ENCODE data around the gene GRIK4. TPM values are rescaled to one million over a fixed set of nuclear protein-coding genes. Genes with fewer than 3 reads are reported as not detected.
"Not testable (repeated sequence)": the region's sequence is repeated elsewhere in the genome, so short reads cannot be mapped to it uniquely, and the experiment has no call there.

GRIK4 gene
- total RNA-seq, 1 donor from 2014 or later: 0.52 TPM

GRCh38 chr11:120750647-120751549 lies 239.3 kb downstream of the GRIK4 start:
- Histone ChIP-seq H3K9ac (ENCODE audit: low read depth in 1 of 3, low read length in 3 of 3) (no peak overlapping the region), H3K36me3 (ENCODE audit: control insufficient read depth in 3 of 3, insufficient read depth in 3 of 3, low read length in 3 of 3) (no peaks in the 10 kb centered on the region), H3K4me3 (ENCODE audit: low read length in 3 of 3) (no peak overlapping the region), H3K9me3 (ENCODE audit: control insufficient read depth in 3 of 3, low read length in 3 of 3) (no peaks in the 10 kb centered on the region), H3K27ac (ENCODE audit: low read depth, low read length) (no peak overlapping the region), H3K27me3 (ENCODE audit: control insufficient read depth in 3 of 3, insufficient read depth in 3 of 3, low read length in 3 of 3) (peaks cover 4 to 38% (median 17%) of the 10 kb centered on the region in 3 donors), H3K4me1 (ENCODE audit: control insufficient read depth in 3 of 3, insufficient read depth in 3 of 3, low read length in 3 of 3) (no peaks in the 10 kb centered on the region)

DNA sequence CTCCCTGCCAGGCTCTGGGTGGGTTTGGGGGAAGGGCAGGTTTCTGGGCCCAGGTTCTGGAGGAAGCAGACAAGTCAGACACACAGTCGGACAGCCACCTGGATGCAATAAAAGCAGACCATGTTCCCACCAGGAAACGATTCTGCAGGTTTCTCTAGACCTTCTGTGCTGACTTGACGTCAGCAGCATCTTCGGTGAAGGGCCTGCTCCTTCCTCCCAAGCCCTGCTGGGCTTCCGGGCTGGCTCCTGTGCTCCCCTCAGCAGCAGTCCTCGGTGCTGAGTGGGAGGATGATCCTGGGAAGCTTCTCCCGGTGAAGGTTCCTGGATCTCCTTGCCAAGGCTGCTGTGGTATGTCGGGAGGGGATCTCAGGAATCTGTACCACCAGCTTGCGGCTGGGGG lies 240.0 kb downstream of the GRIK4 start:
- H3K27ac ChIP-seq (ENCODE audit: low read depth, low read length): no peak overlapping the region
- H3K9me3 ChIP-seq (ENCODE audit: control insufficient read depth in 3 of 3, low read length in 3 of 3): no peaks in the 10 kb centered on the region
- H3K9ac ChIP-seq (ENCODE audit: low read depth in 1 of 3, low read length in 3 of 3): no peak overlapping the region
- no peaks in the 10 kb centered on the region for H3K36me3 ChIP-seq (ENCODE audit: control insufficient read depth in 3 of 3, insufficient read depth in 3 of 3, low read length in 3 of 3)
- H3K4me3 ChIP-seq (ENCODE audit: low read length in 3 of 3): no peak overlapping the region
- H3K4me1 ChIP-seq (ENCODE audit: control insufficient read depth in 3 of 3, insufficient read depth in 3 of 3, low read length in 3 of 3): no peaks in the 10 kb centered on the region
- peaks cover 4 to 33% (median 17%) of the 10 kb centered on the region in 3 donors for H3K27me3 ChIP-seq (ENCODE audit: control insufficient read depth in 3 of 3, insufficient read depth in 3 of 3, low read length in 3 of 3)

DNA sequence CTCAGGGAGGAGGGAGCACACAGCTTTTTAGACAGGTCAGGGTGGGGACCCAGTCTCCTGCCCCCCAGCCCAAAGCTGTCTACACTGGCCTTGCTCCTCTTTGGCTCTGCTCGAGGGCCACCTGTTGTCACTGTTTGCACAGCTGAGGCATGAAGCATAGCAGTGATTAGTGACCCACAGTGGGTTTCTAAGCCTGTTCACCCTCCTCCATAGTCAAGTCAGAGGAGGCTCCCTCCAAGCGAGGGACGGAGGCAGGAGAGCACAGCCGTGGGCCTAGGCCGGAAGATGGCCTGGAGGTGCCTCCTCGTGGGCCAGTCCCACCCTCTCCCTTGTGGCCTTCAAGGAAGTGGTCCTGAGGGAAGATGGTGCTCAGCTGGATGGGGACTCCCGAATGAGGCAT lies 241.1 kb downstream of the GRIK4 start:
- Histone ChIP-seq H3K4me1 (ENCODE audit: control insufficient read depth in 3 of 3, insufficient read depth in 3 of 3, low read length in 3 of 3) (no peaks in the 10 kb centered on the region), H3K9me3 (ENCODE audit: control insufficient read depth in 3 of 3, low read length in 3 of 3) (no peaks in the 10 kb centered on the region), H3K27ac (ENCODE audit: low read depth, low read length) (no peak overlapping the region), H3K27me3 (ENCODE audit: control insufficient read depth in 3 of 3, insufficient read depth in 3 of 3, low read length in 3 of 3) (peaks cover 4 to 24% (median 17%) of the 10 kb centered on the region in 3 donors), H3K9ac (ENCODE audit: low read depth in 1 of 3, low read length in 3 of 3) (no peak overlapping the region), H3K4me3 (ENCODE audit: low read length in 3 of 3) (no peak overlapping the region), H3K36me3 (ENCODE audit: control insufficient read depth in 3 of 3, insufficient read depth in 3 of 3, low read length in 3 of 3) (no peaks in the 10 kb centered on the region)

DNA sequence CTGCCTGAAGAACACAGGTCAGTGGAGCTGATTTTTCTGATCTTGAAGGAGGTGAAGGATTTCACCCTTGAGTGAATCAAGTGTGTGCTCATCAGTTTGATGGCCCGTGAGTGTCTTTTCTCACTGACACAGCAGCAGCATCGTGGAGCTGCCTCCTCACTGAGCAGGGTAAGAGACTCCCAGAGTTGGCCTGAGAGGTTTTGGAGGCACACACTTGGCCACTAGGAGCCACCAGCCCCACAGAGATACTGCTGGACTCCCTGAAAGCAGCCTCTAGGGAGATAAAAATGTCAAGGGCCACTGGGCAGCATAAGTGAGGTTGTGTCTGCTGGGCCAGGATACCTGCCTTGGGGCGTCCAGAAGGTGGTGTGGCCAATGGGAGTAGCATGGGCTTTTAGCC lies 245.4 kb downstream of the GRIK4 start:
- Histone ChIP-seq H3K9me3 (ENCODE audit: control insufficient read depth in 3 of 3, low read length in 3 of 3) (no peaks in the 10 kb centered on the region), H3K36me3 (ENCODE audit: control insufficient read depth in 3 of 3, insufficient read depth in 3 of 3, low read length in 3 of 3) (no peaks in the 10 kb centered on the region), H3K27ac (ENCODE audit: low read depth, low read length) (no peak overlapping the region), H3K4me3 (ENCODE audit: low read length in 3 of 3) (no peak overlapping the region), H3K27me3 (ENCODE audit: control insufficient read depth in 3 of 3, insufficient read depth in 3 of 3, low read length in 3 of 3) (peaks cover 0 to 4% (median 1%) of the 10 kb centered on the region in 3 donors), H3K9ac (ENCODE audit: low read depth in 1 of 3, low read length in 3 of 3) (no peak overlapping the region), H3K4me1 (ENCODE audit: control insufficient read depth in 3 of 3, insufficient read depth in 3 of 3, low read length in 3 of 3) (no peaks in the 10 kb centered on the region)

GRCh38 chr11:120759046-120759445 lies 247.5 kb downstream of the GRIK4 start:
- Histone ChIP-seq H3K27ac (ENCODE audit: low read depth, low read length) (no peak overlapping the region), H3K27me3 (ENCODE audit: control insufficient read depth in 3 of 3, insufficient read depth in 3 of 3, low read length in 3 of 3) (no peaks in the 10 kb centered on the region), H3K9me3 (ENCODE audit: control insufficient read depth in 3 of 3, low read length in 3 of 3) (no peaks in the 10 kb centered on the region), H3K4me3 (ENCODE audit: low read length in 3 of 3) (no peak overlapping the region), H3K4me1 (ENCODE audit: control insufficient read depth in 3 of 3, insufficient read depth in 3 of 3, low read length in 3 of 3) (no peaks in the 10 kb centered on the region), H3K9ac (ENCODE audit: low read depth in 1 of 3, low read length in 3 of 3) (no peak overlapping the region), H3K36me3 (ENCODE audit: control insufficient read depth in 3 of 3, insufficient read depth in 3 of 3, low read length in 3 of 3) (no peaks in the 10 kb centered on the region)

GRCh38 chr11:120765710-120766109 lies 254.2 kb downstream of the GRIK4 start:
- not testable (repeated sequence) for H3K9ac ChIP-seq (ENCODE audit: low read depth in 1 of 3, low read length in 3 of 3); H3K9me3 ChIP-seq (ENCODE audit: control insufficient read depth in 3 of 3, low read length in 3 of 3); H3K27me3 ChIP-seq (ENCODE audit: control insufficient read depth in 3 of 3, insufficient read depth in 3 of 3, low read length in 3 of 3); H3K4me3 ChIP-seq (ENCODE audit: low read length in 3 of 3); H3K4me1 ChIP-seq (ENCODE audit: control insufficient read depth in 3 of 3, insufficient read depth in 3 of 3, low read length in 3 of 3); H3K27ac ChIP-seq (ENCODE audit: low read depth, low read length); H3K36me3 ChIP-seq (ENCODE audit: control insufficient read depth in 3 of 3, insufficient read depth in 3 of 3, low read length in 3 of 3)

GRCh38 chr11:120766318-120766717 lies 254.8 kb downstream of the GRIK4 start:
- H3K27ac ChIP-seq (ENCODE audit: low read depth, low read length): no peak overlapping the region
- H3K9me3 ChIP-seq (ENCODE audit: control insufficient read depth in 3 of 3, low read length in 3 of 3): no peaks in the 10 kb centered on the region
- H3K4me3 ChIP-seq (ENCODE audit: low read length in 3 of 3): no peak overlapping the region
- no peaks in the 10 kb centered on the region for H3K27me3 ChIP-seq (ENCODE audit: control insufficient read depth in 3 of 3, insufficient read depth in 3 of 3, low read length in 3 of 3)
- H3K9ac ChIP-seq (ENCODE audit: low read depth in 1 of 3, low read length in 3 of 3): no peak overlapping the region
- H3K36me3 ChIP-seq (ENCODE audit: control insufficient read depth in 3 of 3, insufficient read depth in 3 of 3, low read length in 3 of 3): no peaks in the 10 kb centered on the region
- H3K4me1 ChIP-seq (ENCODE audit: control insufficient read depth in 3 of 3, insufficient read depth in 3 of 3, low read length in 3 of 3): no peaks in the 10 kb centered on the region

GRCh38 chr11:120768949-120769348 lies 257.4 kb downstream of the GRIK4 start:
- H3K36me3 ChIP-seq (ENCODE audit: control insufficient read depth in 3 of 3, insufficient read depth in 3 of 3, low read length in 3 of 3): no peaks in the 10 kb centered on the region
- no peaks in the 10 kb centered on the region for H3K4me1 ChIP-seq (ENCODE audit: control insufficient read depth in 3 of 3, insufficient read depth in 3 of 3, low read length in 3 of 3)
- H3K4me3 ChIP-seq (ENCODE audit: low read length in 3 of 3): no peak overlapping the region
- H3K27ac ChIP-seq (ENCODE audit: low read depth, low read length): no peak overlapping the region
- no peaks in the 10 kb centered on the region for H3K27me3 ChIP-seq (ENCODE audit: control insufficient read depth in 3 of 3, insufficient read depth in 3 of 3, low read length in 3 of 3)
- peaks cover 0 to 2% (median 0%) of the 10 kb centered on the region in 3 donors for H3K9me3 ChIP-seq (ENCODE audit: control insufficient read depth in 3 of 3, low read length in 3 of 3)
- H3K9ac ChIP-seq (ENCODE audit: low read depth in 1 of 3, low read length in 3 of 3): no peak overlapping the region

DNA sequence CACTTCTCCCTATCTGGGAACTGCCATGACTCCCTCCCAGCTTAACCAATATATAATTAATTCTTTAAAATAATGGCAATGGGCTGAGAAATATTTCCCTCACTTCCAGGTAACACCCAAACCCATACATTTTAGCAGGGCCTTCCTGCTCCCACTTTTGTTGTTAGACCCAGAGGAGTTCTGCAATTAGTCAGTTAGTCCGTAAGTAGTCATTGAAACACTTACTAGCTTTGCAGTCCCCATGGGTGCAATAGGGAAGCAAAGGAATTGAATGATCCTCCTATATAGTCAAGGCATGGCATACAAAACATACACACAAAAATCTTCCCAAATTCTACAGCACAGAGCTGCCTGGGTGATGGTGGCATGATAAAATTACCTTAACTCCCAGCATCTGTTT lies 258.4 kb downstream of the GRIK4 start:
- Histone ChIP-seq H3K9me3 (ENCODE audit: control insufficient read depth in 3 of 3, low read length in 3 of 3) (peaks cover 0 to 2% (median 0%) of the 10 kb centered on the region in 3 donors), H3K4me1 (ENCODE audit: control insufficient read depth in 3 of 3, insufficient read depth in 3 of 3, low read length in 3 of 3) (no peaks in the 10 kb centered on the region), H3K27ac (ENCODE audit: low read depth, low read length) (no peak overlapping the region), H3K36me3 (ENCODE audit: control insufficient read depth in 3 of 3, insufficient read depth in 3 of 3, low read length in 3 of 3) (no peaks in the 10 kb centered on the region), H3K27me3 (ENCODE audit: control insufficient read depth in 3 of 3, insufficient read depth in 3 of 3, low read length in 3 of 3) (no peaks in the 10 kb centered on the region), H3K4me3 (ENCODE audit: low read length in 3 of 3) (no peak overlapping the region), H3K9ac (ENCODE audit: low read depth in 1 of 3, low read length in 3 of 3) (no peak overlapping the region)

DNA sequence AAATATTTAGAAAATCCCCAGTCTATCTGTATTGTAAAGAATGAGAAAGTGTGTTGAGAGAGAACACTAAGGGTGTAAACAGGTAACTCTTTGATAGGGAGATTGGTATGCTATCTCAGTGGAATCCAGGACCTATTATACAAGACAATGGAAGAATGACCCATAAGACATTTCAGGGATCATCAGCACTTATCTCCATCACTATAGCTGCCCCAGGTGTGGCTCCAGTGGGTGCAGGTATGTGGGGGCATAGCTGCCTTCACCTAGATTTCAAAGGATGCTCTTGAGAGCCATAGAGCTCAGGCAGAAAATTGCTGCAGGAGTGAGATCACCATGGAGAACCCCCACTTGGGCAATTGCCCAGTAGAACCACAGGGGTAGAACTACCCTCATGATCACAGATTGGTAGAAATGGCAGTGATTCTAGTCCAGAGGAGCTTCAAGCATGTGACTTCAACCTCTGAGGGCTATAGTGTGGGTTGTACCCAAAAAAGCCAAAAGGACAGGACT lies 260.1 kb downstream of the GRIK4 start:
- no peak overlapping the region for H3K27ac ChIP-seq (ENCODE audit: low read depth, low read length)
- H3K36me3 ChIP-seq (ENCODE audit: control insufficient read depth in 3 of 3, insufficient read depth in 3 of 3, low read length in 3 of 3): no peaks in the 10 kb centered on the region
- H3K9me3 ChIP-seq (ENCODE audit: control insufficient read depth in 3 of 3, low read length in 3 of 3): peaks cover 0 to 2% (median 0%) of the 10 kb centered on the region in 3 donors
- H3K4me1 ChIP-seq (ENCODE audit: control insufficient read depth in 3 of 3, insufficient read depth in 3 of 3, low read length in 3 of 3): no peaks in the 10 kb centered on the region
- no peak overlapping the region for H3K9ac ChIP-seq (ENCODE audit: low read depth in 1 of 3, low read length in 3 of 3)
- no peaks in the 10 kb centered on the region for H3K27me3 ChIP-seq (ENCODE audit: control insufficient read depth in 3 of 3, insufficient read depth in 3 of 3, low read length in 3 of 3)
- no peak overlapping the region for H3K4me3 ChIP-seq (ENCODE audit: low read length in 3 of 3)

All from skeletal muscle tissue (tissue), 4 donors.